ENCODE measurements around the gene FSTL5. TPM values are rescaled to one million over a fixed set of nuclear protein-coding genes. Genes with fewer than 3 reads are reported as not detected.

Gene FSTL5
- total RNA-seq, 1 experiment from 2014 or later: not detected

DNA sequence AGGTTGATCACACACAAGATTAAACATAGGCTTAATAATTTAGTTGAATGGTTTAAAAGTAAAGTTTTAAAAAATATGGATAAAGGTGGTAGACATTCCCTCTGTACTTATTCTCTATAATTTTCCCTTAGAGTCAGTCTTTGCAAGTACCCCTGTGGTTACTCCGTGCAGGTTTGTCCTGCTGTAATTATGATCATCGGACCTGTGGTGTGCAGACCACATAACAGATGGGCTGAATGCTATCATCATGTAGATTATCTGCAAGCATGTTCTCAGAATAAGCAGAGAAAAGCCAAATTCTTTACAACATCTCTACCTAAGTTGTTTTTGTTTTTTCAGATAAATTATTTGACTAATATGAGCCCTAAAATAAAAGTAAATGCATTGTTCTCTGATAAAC, 146.8 kb downstream of the FSTL5 start (continued):
- TF ChIP-seq, protein P1, sequence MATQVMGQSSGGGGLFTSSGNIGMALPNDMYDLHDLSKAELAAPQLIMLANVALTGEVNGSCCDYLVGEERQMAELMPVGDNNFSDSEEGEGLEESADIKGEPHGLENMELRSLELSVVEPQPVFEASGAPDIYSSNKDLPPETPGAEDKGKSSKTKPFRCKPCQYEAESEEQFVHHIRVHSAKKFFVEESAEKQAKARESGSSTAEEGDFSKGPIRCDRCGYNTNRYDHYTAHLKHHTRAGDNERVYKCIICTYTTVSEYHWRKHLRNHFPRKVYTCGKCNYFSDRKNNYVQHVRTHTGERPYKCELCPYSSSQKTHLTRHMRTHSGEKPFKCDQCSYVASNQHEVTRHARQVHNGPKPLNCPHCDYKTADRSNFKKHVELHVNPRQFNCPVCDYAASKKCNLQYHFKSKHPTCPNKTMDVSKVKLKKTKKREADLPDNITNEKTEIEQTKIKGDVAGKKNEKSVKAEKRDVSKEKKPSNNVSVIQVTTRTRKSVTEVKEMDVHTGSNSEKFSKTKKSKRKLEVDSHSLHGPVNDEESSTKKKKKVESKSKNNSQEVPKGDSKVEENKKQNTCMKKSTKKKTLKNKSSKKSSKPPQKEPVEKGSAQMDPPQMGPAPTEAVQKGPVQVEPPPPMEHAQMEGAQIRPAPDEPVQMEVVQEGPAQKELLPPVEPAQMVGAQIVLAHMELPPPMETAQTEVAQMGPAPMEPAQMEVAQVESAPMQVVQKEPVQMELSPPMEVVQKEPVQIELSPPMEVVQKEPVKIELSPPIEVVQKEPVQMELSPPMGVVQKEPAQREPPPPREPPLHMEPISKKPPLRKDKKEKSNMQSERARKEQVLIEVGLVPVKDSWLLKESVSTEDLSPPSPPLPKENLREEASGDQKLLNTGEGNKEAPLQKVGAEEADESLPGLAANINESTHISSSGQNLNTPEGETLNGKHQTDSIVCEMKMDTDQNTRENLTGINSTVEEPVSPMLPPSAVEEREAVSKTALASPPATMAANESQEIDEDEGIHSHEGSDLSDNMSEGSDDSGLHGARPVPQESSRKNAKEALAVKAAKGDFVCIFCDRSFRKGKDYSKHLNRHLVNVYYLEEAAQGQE (IDR thresholded peaks at IDR 0.05; ENCODE audit: low read depth): no peak
- no peak for TF ChIP-seq RAD21 (IDR thresholded peaks at IDR 0.05; ENCODE audit: low read depth)

DNA sequence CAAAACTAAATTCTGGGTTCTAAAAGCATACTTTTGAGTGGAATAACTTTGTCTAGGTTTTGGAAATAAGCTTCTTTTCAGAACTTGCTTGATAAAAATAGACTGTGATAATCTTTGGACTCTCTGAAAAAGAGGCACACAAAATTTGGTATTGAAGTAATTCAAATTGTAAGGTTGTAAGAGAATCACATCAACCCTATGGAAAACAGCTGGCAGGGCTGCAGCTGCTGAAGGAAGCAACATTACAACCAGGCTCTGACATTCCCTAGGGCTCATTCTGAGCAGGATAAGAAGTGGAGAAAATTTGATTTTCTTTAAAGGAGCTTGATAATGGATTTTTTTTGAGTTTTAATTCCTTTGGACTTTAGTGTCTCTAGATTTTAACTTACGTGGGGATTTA, 147.6 kb downstream of the FSTL5 start:
- no TSS peak for BruUV-seq (replicated peaks)
- H3K27me3 ChIP-seq (ENCODE audit: insufficient read depth, low read length): no peaks in the 10 kb centered on the region
- no peak overlapping the region for H3K27ac ChIP-seq (ENCODE audit: low read depth, low read length)
- no peaks in the 10 kb centered on the region for H3K36me3 ChIP-seq (ENCODE audit: control insufficient read depth in 1 of 2, insufficient read depth in 2 of 2, low read length in 2 of 2)
- ChIA-PET POLR2A (no interaction called here), RAD21 (ENCODE audit: low non-redundant PET in 1 of 2, low total read pairs in 2 of 2, uncharacterized antibody in 2 of 2, unreplicated experiment in 2 of 2) (no interaction called here), CTCF (no interaction called here)
- no peak overlapping the region for H2AFZ ChIP-seq (ENCODE audit: low read depth, low read length, poor library complexity, severe bottlenecking)
- intact Hi-C loops (cut with micrococcal nuclease): no loop called here
- TF ChIP-seq JUND (IDR thresholded peaks at IDR 0.05) (no peak), SRF (IDR thresholded peaks at IDR 0.05; ENCODE audit: low read depth) (no peak)
- no peak overlapping the region for H3K4me2 ChIP-seq (ENCODE audit: low read length)
- ATAC-seq (no peak), DNase-seq (ENCODE audit: low read depth, low spot score) (no peak)
- H3K9me3 ChIP-seq (ENCODE audit: control insufficient read depth in 1 of 2, insufficient read depth in 1 of 2, low read depth in 1 of 2, low read length in 2 of 2): no peaks in the 10 kb centered on the region
- H3K9ac ChIP-seq (ENCODE audit: low read length): no peak overlapping the region
- no peak overlapping the region for H3K4me3 ChIP-seq (replicated peaks in 1 of 2; ENCODE audit: low read depth in 1 of 2, low read length in 2 of 2)
- H3K79me2 ChIP-seq (ENCODE audit: insufficient read depth, low read length): no peaks in the 10 kb centered on the region
- no peaks in the 10 kb centered on the region for H3K4me1 ChIP-seq (ENCODE audit: control insufficient read depth in 1 of 2, insufficient read depth in 2 of 2, low read length in 2 of 2)
- no peaks in the 10 kb centered on the region; the same call in 1 of the 2 replicates for H3K9me2 ChIP-seq (ENCODE audit: insufficient read depth)
- H4K20me1 ChIP-seq (ENCODE audit: insufficient read depth): no peaks in the 10 kb centered on the region

GRCh38 chr4:162015090-162015489, 148.7 kb downstream of the FSTL5 start:
- no peak for TF ChIP-seq SP1 (IDR thresholded peaks at IDR 0.05; ENCODE audit: low read depth)
- no peak for TF ChIP-seq JUND (IDR thresholded peaks at IDR 0.05)
- no peak for TF ChIP-seq RAD21 (IDR thresholded peaks at IDR 0.05; ENCODE audit: low read depth)
- TF ChIP-seq ZFX (IDR thresholded peaks at IDR 0.05): no peak
- no peak for TF ChIP-seq YY1 (IDR thresholded peaks at IDR 0.05; ENCODE audit: extremely low read depth, insufficient replicate concordance, low read depth, low read length)

More at GRCh38 chr4:162015090-162015489, 148.7 kb downstream of the FSTL5 start:
- Histone ChIP-seq H2AFZ (ENCODE audit: low read depth, low read length, poor library complexity, severe bottlenecking) (no peak overlapping the region), H3K9me2 (ENCODE audit: insufficient read depth) (no peaks in the 10 kb centered on the region), H3K9me3 (ENCODE audit: control insufficient read depth in 1 of 2, insufficient read depth in 1 of 2, low read depth in 1 of 2, low read length in 2 of 2) (no peaks in the 10 kb centered on the region), H3K4me1 (ENCODE audit: control insufficient read depth in 1 of 2, insufficient read depth in 2 of 2, low read length in 2 of 2) (no peaks in the 10 kb centered on the region), H3K27ac (ENCODE audit: low read depth, low read length) (no peak overlapping the region), H4K20me1 (ENCODE audit: insufficient read depth) (no peaks in the 10 kb centered on the region), H3K4me3 (replicated peaks in 1 of 2; ENCODE audit: low read depth in 1 of 2, low read length in 2 of 2) (no peak overlapping the region), H3K9ac (ENCODE audit: low read length) (no peak overlapping the region), H3K36me3 (ENCODE audit: control insufficient read depth in 1 of 2, insufficient read depth in 2 of 2, low read length in 2 of 2) (no peaks in the 10 kb centered on the region), H3K27me3 (ENCODE audit: insufficient read depth, low read length) (no peaks in the 10 kb centered on the region), H3K79me2 (ENCODE audit: insufficient read depth, low read length) (no peaks in the 10 kb centered on the region), H3K4me2 (ENCODE audit: low read length) (no peak overlapping the region)
- ATAC-seq (no peak), DNase-seq (ENCODE audit: low read depth, low spot score) (no peak)
- no TSS peak for BruUV-seq (replicated peaks)
- intact Hi-C loops (cut with micrococcal nuclease): no loop called here
- RAD21 ChIA-PET (ENCODE audit: low non-redundant PET in 1 of 2, low total read pairs in 2 of 2, uncharacterized antibody in 2 of 2, unreplicated experiment in 2 of 2): no interaction called here
- CTCF ChIA-PET: no interaction called here
- POLR2A ChIA-PET: no interaction called here
